ENCODE data around the gene AKNA. TPM values are rescaled to one million over a fixed set of nuclear protein-coding genes. Genes with fewer than 3 reads are reported as not detected.
A peak's percentile ranks its signal among the peaks of the same experiment; 100 is the strongest.

Gene AKNA
- total RNA-seq, 2 donors from 2014 or later: 12.2 to 15.4 TPM

- H3K9me3 Mint-ChIP-seq: no peaks in the 10 kb centered on the region
- H3K4me3 Mint-ChIP-seq: no peak overlapping the region
- H3K4me1 ChIP-seq (ENCODE audit: control insufficient read depth, insufficient read depth, low read length): peaks cover 6% of the 10 kb centered on the region
- no peaks in the 10 kb centered on the region for H3K36me3 ChIP-seq (ENCODE audit: control insufficient read depth, insufficient read depth, low read length)
- H3K27me3 Mint-ChIP-seq (ENCODE audit: insufficient read depth): no peaks in the 10 kb centered on the region
- peaks cover 20% of the 10 kb centered on the region for H3K4me1 Mint-ChIP-seq
- no peak overlapping the region for H3K9ac ChIP-seq (ENCODE audit: extremely low read depth, low read length, poor library complexity, severe bottlenecking)
- no peak for DNase-seq
- H3K9me3 ChIP-seq (ENCODE audit: control insufficient read depth, low read length): no peaks in the 10 kb centered on the region
- H3K27ac Mint-ChIP-seq: no peak overlapping the region
- H3K27ac ChIP-seq (ENCODE audit: low read depth, low read length): no peak overlapping the region
- WGBS, 2 experiments (ENCODE audit: insufficient coverage in 1 of 2, insufficient read length in 1 of 2): 93 to 94% methylated on average over 13 to 16 of the region's 16 CpGs
- H3K36me3 Mint-ChIP-seq (ENCODE audit: low read depth): peaks cover 4% of the 10 kb centered on the region
- TF ChIP-seq CTCF (conservative IDR thresholded peaks at IDR 0.05): no peak
- H3K27me3 ChIP-seq (ENCODE audit: control insufficient read depth, insufficient read depth, low read length, poor library complexity, severe bottlenecking): no peaks in the 10 kb centered on the region
- no peak overlapping the region for H3K4me3 ChIP-seq (ENCODE audit: low read length)
These were observed 13.6 kb downstream of the AKNA start for GRCh38 chr9:114373960-114374730.

GRCh38 chr9:114372921-114373448 is 14.8 kb downstream of the AKNA start:
- Mint-ChIP-seq H3K4me1 (peaks cover 20% of the 10 kb centered on the region), H3K27me3 (ENCODE audit: insufficient read depth) (no peaks in the 10 kb centered on the region), H3K36me3 (ENCODE audit: low read depth) (peaks cover 4% of the 10 kb centered on the region), H3K9me3 (no peaks in the 10 kb centered on the region), H3K27ac (no peak overlapping the region), H3K4me3 (no peak overlapping the region)
- Histone ChIP-seq H3K27me3 (ENCODE audit: control insufficient read depth, insufficient read depth, low read length, poor library complexity, severe bottlenecking) (no peaks in the 10 kb centered on the region), H3K36me3 (ENCODE audit: control insufficient read depth, insufficient read depth, low read length) (no peaks in the 10 kb centered on the region), H3K9ac (ENCODE audit: extremely low read depth, low read length, poor library complexity, severe bottlenecking) (no peak overlapping the region), H3K4me1 (ENCODE audit: control insufficient read depth, insufficient read depth, low read length) (peaks cover 6% of the 10 kb centered on the region), H3K9me3 (ENCODE audit: control insufficient read depth, low read length) (no peaks in the 10 kb centered on the region), H3K4me3 (ENCODE audit: low read length) (no peak overlapping the region), H3K27ac (ENCODE audit: low read depth, low read length) (no peak overlapping the region)
- DNase-seq: no peak
- 82% methylated on average over 9 of the region's 9 CpGs; no CpG with 5 or more reads in 1 of the 2 experiments for WGBS, 2 experiments (ENCODE audit: insufficient coverage in 1 of 2, insufficient read length in 1 of 2)
- TF ChIP-seq CTCF (conservative IDR thresholded peaks at IDR 0.05): no peak

- H3K4me1 ChIP-seq (ENCODE audit: control insufficient read depth, insufficient read depth, low read length): peaks cover 6% of the 10 kb centered on the region
- TF ChIP-seq CTCF (conservative IDR thresholded peaks at IDR 0.05): no peak
- no peak overlapping the region for H3K27ac ChIP-seq (ENCODE audit: low read depth, low read length)
- no peaks in the 10 kb centered on the region for H3K27me3 ChIP-seq (ENCODE audit: control insufficient read depth, insufficient read depth, low read length, poor library complexity, severe bottlenecking)
- DNase-seq: no peak
- H3K27ac Mint-ChIP-seq: peak overlapping the region; percentile 45
- H3K4me3 Mint-ChIP-seq: no peak overlapping the region
- no peaks in the 10 kb centered on the region for H3K9me3 ChIP-seq (ENCODE audit: control insufficient read depth, low read length)
- peaks cover 4% of the 10 kb centered on the region for H3K36me3 Mint-ChIP-seq (ENCODE audit: low read depth)
- no peaks in the 10 kb centered on the region for H3K27me3 Mint-ChIP-seq (ENCODE audit: insufficient read depth)
- peaks cover 20% of the 10 kb centered on the region for H3K4me1 Mint-ChIP-seq
- H3K9ac ChIP-seq (ENCODE audit: extremely low read depth, low read length, poor library complexity, severe bottlenecking): no peak overlapping the region
- no peaks in the 10 kb centered on the region for H3K36me3 ChIP-seq (ENCODE audit: control insufficient read depth, insufficient read depth, low read length)
- no peak overlapping the region for H3K4me3 ChIP-seq (ENCODE audit: low read length)
- H3K9me3 Mint-ChIP-seq: no peaks in the 10 kb centered on the region
- WGBS, 2 experiments (ENCODE audit: insufficient coverage in 1 of 2, insufficient read length in 1 of 2): 69 to 84% methylated on average over 7 to 14 of the region's 14 CpGs
These were observed 15.5 kb downstream of the AKNA start for GRCh38 chr9:114371973-114372917.
